ENCODE data around the gene ARHGAP31. TPM values are rescaled to one million over a fixed set of nuclear protein-coding genes. Genes with fewer than 3 reads are reported as not detected.

Gene ARHGAP31
- 0.67 to 1.4 TPM (median 0.98 TPM) in 5 replicates for total RNA-seq (2022; extraction: Qiagen RNA extraction)

GRCh38 chr3:119293871-119294695 is at the start of gene ARHGAP31:
ARHGAP31 (plus strand) TSS chr3:119294383; CDS start chr3:119294905, 522 bp downstream.

DNA sequence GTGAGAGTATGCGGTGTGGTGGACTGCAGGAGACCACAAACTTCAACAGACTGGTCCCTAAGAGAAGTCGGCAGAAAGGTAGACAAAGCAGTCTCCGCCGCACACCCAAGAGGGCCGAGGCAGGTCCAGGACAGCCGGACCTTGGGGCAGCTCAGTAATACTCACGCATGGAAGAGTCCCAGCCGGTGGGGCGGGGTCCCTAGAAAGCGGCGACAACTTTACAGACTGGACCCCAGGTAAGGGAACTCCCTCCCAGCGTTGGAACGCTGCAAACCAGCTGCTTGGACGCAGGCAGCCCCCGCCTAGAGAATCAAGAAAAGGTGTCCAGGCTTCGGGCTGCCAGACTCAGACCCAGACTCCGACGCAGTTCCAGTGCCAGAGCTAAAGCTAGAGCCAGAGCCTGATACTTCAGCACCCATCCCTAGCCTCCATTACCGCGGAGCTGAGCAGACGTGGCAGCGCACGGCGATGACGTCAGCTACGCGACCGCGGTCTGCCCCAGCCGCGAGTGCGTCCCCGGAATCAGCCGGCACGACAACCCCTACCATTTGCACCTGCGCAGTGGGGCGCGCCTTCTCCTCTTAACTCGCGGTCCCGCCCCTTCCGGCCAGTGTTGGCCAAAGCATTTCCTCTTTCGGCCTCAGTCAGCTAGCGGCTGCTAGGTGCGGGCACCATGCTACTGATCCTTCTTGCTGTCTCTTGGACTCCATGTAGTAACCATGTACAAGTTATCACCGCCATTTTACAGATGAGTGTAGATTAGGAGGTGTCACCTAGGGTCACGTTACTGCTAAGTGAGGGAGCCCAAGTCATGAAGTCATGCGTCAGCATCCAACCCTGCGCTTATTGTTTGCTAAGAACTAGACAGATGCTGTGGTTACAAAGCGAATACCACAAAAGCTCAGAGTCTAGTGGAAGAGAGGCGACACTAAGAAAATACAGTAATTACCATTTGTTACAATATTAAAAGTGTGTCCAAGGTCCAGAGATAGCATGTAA is 169.3 kb downstream of the ARHGAP31 start, which contains the start of gene TMEM39A:
Gene TMEM39A (minus strand): TSS at position 445 of the 999 bp plus-strand sequence. CDS start 1,541 bp downstream, outside the sequence.

Other genes starting within 250 kb of the ARHGAP31 start
- gene TEX55, start 148.2 kb upstream of the ARHGAP31 start, total RNA-seq (2022; extraction: Qiagen RNA extraction), result not detected in 5 replicates
- 11.5 to 13.2 TPM (median 11.8 TPM) in 5 replicates for gene UPK1B, start 120.8 kb upstream of the ARHGAP31 start, total RNA-seq (2022; extraction: Qiagen RNA extraction)
- 81.9 to 113 TPM (median 106 TPM) in 5 replicates for gene B4GALT4, start 53.5 kb upstream of the ARHGAP31 start, total RNA-seq (2022; extraction: Qiagen RNA extraction)
- 18.5 to 25.3 TPM (median 23.0 TPM) in 5 replicates for gene TMEM39A, start 169.2 kb downstream of the ARHGAP31 start, total RNA-seq (2022; extraction: Qiagen RNA extraction)
- gene POGLUT1, start 174.6 kb downstream of the ARHGAP31 start, total RNA-seq (2022; extraction: Qiagen RNA extraction), result 7.2 to 7.9 TPM (median 7.7 TPM) in 5 replicates
- gene TIMMDC1, start 204.2 kb downstream of the ARHGAP31 start, total RNA-seq (2022; extraction: Qiagen RNA extraction), result 65.9 to 82.5 TPM (median 74.0 TPM) in 5 replicates

Data from A549 treated with dexamethasone at 1 μM for 4 hours (cell line).